ENCODE measurements around the gene PLEKHB2. TPM values are rescaled to one million over a fixed set of nuclear protein-coding genes. Genes with fewer than 3 reads are reported as not detected.

PLEKHB2 gene
- total RNA-seq (ENCODE audit: low replicate concordance), result 94.9 and 106 TPM in 2 replicates

GRCh38 chr2:131105156-131105949 lies at the start of gene PLEKHB2:
TSS of gene PLEKHB2 (plus strand) at chr2:131105336. CDS start at chr2:131120942, 15,606 bp downstream.

GRCh38 chr2:131093006-131093695 lies 12.0 kb upstream of the PLEKHB2 start, which contains the start of gene FAM168B:
TSS of gene FAM168B (minus strand) at chr2:131093460. CDS start at chr2:131082646, 10,814 bp downstream.

Other genes starting within 250 kb of the PLEKHB2 start
- 55.3 and 87.3 TPM in 2 replicates for gene FAM168B, start 11.9 kb upstream of the PLEKHB2 start, total RNA-seq (ENCODE audit: low replicate concordance)
- under 0.01 TPM in 2 replicates for gene POTEE, start 104.2 kb downstream of the PLEKHB2 start, total RNA-seq (ENCODE audit: low replicate concordance)

Measured in smooth muscle cell of the coronary artery (primary cell).